Vagina (tissue), 2 donors: ENCODE results near the gene ASB8.

Source experiments
- POLR2A ChIP-seq, 2 donors: fragments of 450-650 bp; IDR thresholded peaks; one replicate each; pipeline ENCODE4 v1.6.1; 2017; ENCODE audit warnings: antibody characterized with exemption in 2 of 2, mild to moderate bottlenecking in 2 of 2, moderate library complexity in 2 of 2
- TF ChIP-seq, protein P1 (sequence below), 3 experiments: fragments of 450-650 bp in 2 of 3; fragments of 200-600 bp in 1 of 3; sonication (generic) in 1 of 3; IDR thresholded peaks; one replicate each; pipeline ENCODE4 v1.5.1; 2017 to 2019; ENCODE audit warnings: antibody characterized with exemption in 3 of 3, mild to moderate bottlenecking in 2 of 3, moderate library complexity in 2 of 3

DNA sequence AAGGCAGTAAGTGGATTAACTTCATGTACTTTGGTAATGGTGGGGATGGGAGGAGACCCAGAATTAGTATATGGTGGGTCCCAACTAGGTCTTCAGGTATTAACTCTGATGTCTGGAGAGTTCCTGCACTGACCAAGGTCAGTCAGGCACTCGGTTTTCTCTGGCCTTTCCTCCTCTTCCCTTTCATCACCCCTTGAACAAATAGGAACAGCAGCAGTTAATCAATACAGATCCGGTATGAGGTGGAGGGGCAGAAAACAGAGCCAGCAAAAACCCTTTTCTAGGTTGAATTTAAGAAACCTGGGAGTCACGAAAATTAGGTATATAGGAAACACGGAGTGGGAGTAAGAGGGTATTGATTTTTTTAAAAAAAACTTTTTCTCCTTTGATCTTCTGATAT lies 34.1 kb downstream of the ASB8 start:
- TF ChIP-seq, protein P1, sequence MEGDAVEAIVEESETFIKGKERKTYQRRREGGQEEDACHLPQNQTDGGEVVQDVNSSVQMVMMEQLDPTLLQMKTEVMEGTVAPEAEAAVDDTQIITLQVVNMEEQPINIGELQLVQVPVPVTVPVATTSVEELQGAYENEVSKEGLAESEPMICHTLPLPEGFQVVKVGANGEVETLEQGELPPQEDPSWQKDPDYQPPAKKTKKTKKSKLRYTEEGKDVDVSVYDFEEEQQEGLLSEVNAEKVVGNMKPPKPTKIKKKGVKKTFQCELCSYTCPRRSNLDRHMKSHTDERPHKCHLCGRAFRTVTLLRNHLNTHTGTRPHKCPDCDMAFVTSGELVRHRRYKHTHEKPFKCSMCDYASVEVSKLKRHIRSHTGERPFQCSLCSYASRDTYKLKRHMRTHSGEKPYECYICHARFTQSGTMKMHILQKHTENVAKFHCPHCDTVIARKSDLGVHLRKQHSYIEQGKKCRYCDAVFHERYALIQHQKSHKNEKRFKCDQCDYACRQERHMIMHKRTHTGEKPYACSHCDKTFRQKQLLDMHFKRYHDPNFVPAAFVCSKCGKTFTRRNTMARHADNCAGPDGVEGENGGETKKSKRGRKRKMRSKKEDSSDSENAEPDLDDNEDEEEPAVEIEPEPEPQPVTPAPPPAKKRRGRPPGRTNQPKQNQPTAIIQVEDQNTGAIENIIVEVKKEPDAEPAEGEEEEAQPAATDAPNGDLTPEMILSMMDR (IDR thresholded peaks at IDR 0.05): no peak
- TF ChIP-seq POLR2A (IDR thresholded peaks at IDR 0.05): no peak
